ENCODE measurements around the gene TBL1X. TPM values are rescaled to one million over a fixed set of nuclear protein-coding genes. Genes with fewer than 3 reads are reported as not detected.
A peak's percentile ranks its signal among the peaks of the same experiment; 100 is the strongest.

TBL1X gene
- total and polyA plus RNA-seq, 7 donors, result 2.0 to 17.6 (median 7.8) TPM

GRCh38 chrX:9681422-9681821, 216.6 kb downstream of the TBL1X start:
- Histone ChIP-seq H3K27me3 (ENCODE audit: insufficient read depth in 3 of 3, low read length in 2 of 3) (no peaks in the 10 kb centered on the region), H3K9me3 (no peaks in the 10 kb centered on the region), H3K4me3 (no peak overlapping the region), H3K36me3 (ENCODE audit: insufficient read depth in 1 of 2, low read depth in 1 of 2) (peaks cover 0 to 10% of the 10 kb centered on the region in 2 donors), H3K27ac (no peak overlapping the region), H3K4me1 (no peaks in the 10 kb centered on the region)
- ATAC-seq, result no peak
- TF ChIP-seq CTCF (IDR thresholded peaks at IDR 0.05), result no peak
- DNase-seq, result no peak
- intact Hi-C loops (cut with DNase I), result no loop called here
- WGBS, 3 donors, result 85 to 94% (median 92%) methylated on average over 4 of the region's 4 CpGs

GRCh38 chrX:9682456-9682855, 217.6 kb downstream of the TBL1X start:
- no peak for ATAC-seq
- H3K27me3 ChIP-seq (ENCODE audit: insufficient read depth in 3 of 3, low read length in 2 of 3), result no peaks in the 10 kb centered on the region
- no peaks in the 10 kb centered on the region for H3K9me3 ChIP-seq
- intact Hi-C loops (cut with DNase I), result no loop called here
- H3K4me3 ChIP-seq, result no peak overlapping the region
- TF ChIP-seq CTCF (IDR thresholded peaks at IDR 0.05), result peak; percentile 9
- H3K4me1 ChIP-seq, result no peaks in the 10 kb centered on the region
- DNase-seq, result no peak
- WGBS, 3 donors, result 60 to 82% (median 76%) methylated on average over 10 of the region's 10 CpGs
- H3K27ac ChIP-seq, result no peak overlapping the region
- peaks cover 0 to 10% of the 10 kb centered on the region in 2 donors for H3K36me3 ChIP-seq (ENCODE audit: insufficient read depth in 1 of 2, low read depth in 1 of 2)

GRCh38 chrX:9682861-9683260, 218.0 kb downstream of the TBL1X start:
- Histone ChIP-seq H3K36me3 (ENCODE audit: insufficient read depth in 1 of 2, low read depth in 1 of 2) (peaks cover 0 to 10% of the 10 kb centered on the region in 2 donors), H3K9me3 (no peaks in the 10 kb centered on the region), H3K4me1 (no peaks in the 10 kb centered on the region), H3K27ac (no peak overlapping the region), H3K27me3 (ENCODE audit: insufficient read depth in 3 of 3, low read length in 2 of 3) (no peaks in the 10 kb centered on the region), H3K4me3 (no peak overlapping the region)
- TF ChIP-seq CTCF (IDR thresholded peaks at IDR 0.05), result no peak
- intact Hi-C loops (cut with DNase I), result no loop called here
- DNase-seq (no peak), ATAC-seq (no peak)
- 79 to 94% (median 93%) methylated on average over 3 to 6 of the region's 6 CpGs for WGBS, 3 donors

- Histone ChIP-seq H3K27me3 (ENCODE audit: insufficient read depth in 3 of 3, low read length in 2 of 3) (no peaks in the 10 kb centered on the region), H3K9me3 (no peaks in the 10 kb centered on the region), H3K36me3 (ENCODE audit: insufficient read depth in 1 of 2, low read depth in 1 of 2) (peaks cover 0 to 10% of the 10 kb centered on the region in 2 donors), H3K4me1 (no peaks in the 10 kb centered on the region), H3K4me3 (no peak overlapping the region), H3K27ac (no peak overlapping the region)
- ATAC-seq, result no peak
- DNase-seq, result no peak
- 89 to 99% (median 94%) methylated on average over 9 of the region's 9 CpGs for WGBS, 3 donors
- TF ChIP-seq CTCF (IDR thresholded peaks at IDR 0.05), result no peak
- intact Hi-C loops (cut with DNase I), result no loop called here
Observed at GRCh38 chrX:9683350-9683749, 218.5 kb downstream of the TBL1X start.

- Histone ChIP-seq H3K4me3 (no peak overlapping the region), H3K27me3 (ENCODE audit: insufficient read depth in 3 of 3, low read length in 2 of 3) (no peaks in the 10 kb centered on the region), H3K4me1 (no peaks in the 10 kb centered on the region), H3K36me3 (ENCODE audit: insufficient read depth in 1 of 2, low read depth in 1 of 2) (peaks cover 0 to 41% of the 10 kb centered on the region in 2 donors), H3K9me3 (no peaks in the 10 kb centered on the region), H3K27ac (no peak overlapping the region)
- ATAC-seq (no peak), DNase-seq (no peak)
- 90 to 91% (median 91%) methylated on average over 19 to 27 of the region's 27 CpGs for WGBS, 3 donors
- TF ChIP-seq CTCF (IDR thresholded peaks at IDR 0.05), result no peak
- intact Hi-C loops (cut with DNase I), result no loop called here
Observed at GRCh38 chrX:9687899-9688298, 223.0 kb downstream of the TBL1X start.
